OCI-LY1 (cell line): ENCODE measurements around the gene TOP2A.

ENCODE experiments used
- H2AFZ ChIP-seq: fragments of 200-600 bp; sonication (generic), shearing (Covaris generic); 2 replicates; pipeline ENCODE4 v1.6.0; 2014; ENCODE audit warnings: antibody characterized with exemption, mild to moderate bottlenecking, low read length
- H3F3A ChIP-seq: fragments of 200-600 bp; sonication (generic), shearing (Covaris generic); 2 replicates; pipeline ENCODE4 v1.6.0; 2014; ENCODE audit warnings: mild to moderate bottlenecking, antibody characterized with exemption, low read length, moderate library complexity; ENCODE audit not compliant: insufficient read depth
- H3K27ac ChIP-seq: fragments of 200-600 bp; sonication (generic); 2 replicates; pipeline ENCODE4 v1.5.1; 2014; ENCODE audit warnings: low read length, mixed run types, mild to moderate bottlenecking, low read depth; ENCODE audit not compliant: poor library complexity, severe bottlenecking
- H3K27me3 ChIP-seq: fragments of 200-600 bp; sonication (generic); 2 replicates; pipeline ENCODE4 v1.6.0; 2014; ENCODE audit warnings: antibody characterized with exemption, mild to moderate bottlenecking, low read length, moderate library complexity; ENCODE audit not compliant: insufficient read depth
- H3K36me3 ChIP-seq: fragments of 200-600 bp; sonication (generic); 2 replicates; pipeline ENCODE4 v1.6.1; 2014; ENCODE audit warnings: mild to moderate bottlenecking, antibody characterized with exemption, low read length, moderate library complexity, mixed read lengths; ENCODE audit not compliant: insufficient read depth
- H3K4me1 ChIP-seq: fragments of 200-600 bp; sonication (generic); 2 replicates; pipeline ENCODE4 v1.5.1; 2014; ENCODE audit warnings: mild to moderate bottlenecking, low read length, moderate library complexity; ENCODE audit not compliant: insufficient read depth, severe bottlenecking
- H3K4me2 ChIP-seq: fragments of 200-600 bp; sonication (generic), shearing (Covaris generic); 2 replicates; pipeline ENCODE4 v1.6.1; 2014; ENCODE audit warnings: low read length
- H3K4me3 ChIP-seq: fragments of 200-600 bp; sonication (generic); 2 replicates; pipeline ENCODE4 v1.5.1; 2014; ENCODE audit warnings: low read length, low read depth, mild to moderate bottlenecking, mixed read lengths; ENCODE audit not compliant: poor library complexity, severe bottlenecking
- H3K79me2 ChIP-seq: fragments of 200-600 bp; shearing (Covaris generic); 2 replicates; pipeline ENCODE4 v1.6.1; 2016; ENCODE audit warnings: mixed run types, low read length, mixed read lengths; ENCODE audit not compliant: insufficient read depth
- H3K9ac ChIP-seq: fragments of 200-600 bp; sonication (generic), shearing (Covaris generic); 2 replicates; pipeline ENCODE4 v1.6.1; 2014; ENCODE audit warnings: mild to moderate bottlenecking, low read length, mixed read lengths
- H3K9me2 ChIP-seq: fragments of 200-600 bp; sonication (generic), shearing (Covaris generic); 2 replicates; pipeline ENCODE4 v1.6.1; 2014; ENCODE audit warnings: low read depth, mild to moderate bottlenecking, low read length, mixed read lengths
- H3K9me3 ChIP-seq: fragments of 200-600 bp; shearing (Covaris generic); 2 replicates; pipeline ENCODE4 v1.6.1; 2014; ENCODE audit warnings: low read length, mixed read lengths
- H4K20me1 ChIP-seq: fragments of 200-600 bp; sonication (generic), shearing (Covaris generic); 2 replicates; pipeline ENCODE4 v1.6.0; 2016; ENCODE audit warnings: mild to moderate bottlenecking, low read length; ENCODE audit not compliant: insufficient read depth
- CTCF ChIP-seq: fragments of 200-600 bp; sonication (generic), shearing (Covaris generic); IDR thresholded peaks from 2 replicates; pipeline ENCODE4 v1.5.1; 2017; ENCODE audit warnings: mild to moderate bottlenecking, antibody characterized with exemption, low read length, moderate library complexity, mixed read lengths
- EZH2 ChIP-seq: fragments of 200-600 bp; sonication (generic), shearing (Covaris generic); IDR thresholded peaks from 2 replicates; pipeline ENCODE4 v1.8.0; 2017; ENCODE audit warnings: borderline replicate concordance, mixed run types, mild to moderate bottlenecking, antibody characterized with exemption, low read length, moderate library complexity, mixed read lengths

Gene TOP2A

DNA sequence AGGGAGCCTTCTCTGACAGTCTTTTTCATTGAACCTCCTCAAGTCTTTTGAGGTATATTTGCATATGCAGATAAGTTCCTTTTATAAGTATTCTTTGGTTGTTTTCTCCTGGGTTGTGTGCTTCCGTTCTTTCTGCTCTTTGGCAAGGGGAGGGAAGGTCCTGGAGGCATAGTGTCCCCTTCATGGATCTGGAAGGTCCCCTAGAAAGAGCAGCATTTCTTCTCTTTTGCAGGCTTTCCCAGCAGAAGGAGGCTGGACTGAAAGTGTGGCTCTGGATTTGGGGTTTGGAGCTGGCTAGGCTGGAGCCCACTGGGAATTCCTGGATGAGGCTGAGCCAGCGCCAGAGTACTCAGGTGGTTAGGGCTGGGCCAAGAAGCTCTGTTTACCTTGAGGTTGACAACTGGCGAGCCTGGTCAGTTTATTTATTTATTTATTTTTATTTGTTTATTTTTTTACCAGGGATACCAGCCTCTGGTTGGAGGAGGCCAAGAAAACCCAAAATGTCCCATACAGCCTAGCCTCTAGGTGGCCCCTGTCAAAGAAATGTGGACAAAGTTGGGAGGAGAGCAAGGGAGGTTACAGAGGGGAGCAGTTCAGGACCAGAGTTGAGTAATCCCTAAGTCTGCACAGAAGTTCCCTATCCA is 5.4 kb upstream of the TOP2A start:
- Histone ChIP-seq H4K20me1 (no peaks in the 10 kb centered on the region), H3K27ac (no peak overlapping the region), H3K4me2 (no peak overlapping the region), H3K36me3 (no peaks in the 10 kb centered on the region), H3K9me2 (no peaks in the 10 kb centered on the region), H3F3A (no peaks in the 10 kb centered on the region), H3K9ac (no peak overlapping the region), H3K79me2 (no peaks in the 10 kb centered on the region), H3K4me1 (peaks cover 3% of the 10 kb centered on the region), H3K4me3 (no peak overlapping the region), H3K9me3 (no peaks in the 10 kb centered on the region), H3K27me3 (no peaks in the 10 kb centered on the region), H2AFZ (no peak overlapping the region)
- no peak for TF ChIP-seq EZH2
- TF ChIP-seq CTCF = no peak

DNA sequence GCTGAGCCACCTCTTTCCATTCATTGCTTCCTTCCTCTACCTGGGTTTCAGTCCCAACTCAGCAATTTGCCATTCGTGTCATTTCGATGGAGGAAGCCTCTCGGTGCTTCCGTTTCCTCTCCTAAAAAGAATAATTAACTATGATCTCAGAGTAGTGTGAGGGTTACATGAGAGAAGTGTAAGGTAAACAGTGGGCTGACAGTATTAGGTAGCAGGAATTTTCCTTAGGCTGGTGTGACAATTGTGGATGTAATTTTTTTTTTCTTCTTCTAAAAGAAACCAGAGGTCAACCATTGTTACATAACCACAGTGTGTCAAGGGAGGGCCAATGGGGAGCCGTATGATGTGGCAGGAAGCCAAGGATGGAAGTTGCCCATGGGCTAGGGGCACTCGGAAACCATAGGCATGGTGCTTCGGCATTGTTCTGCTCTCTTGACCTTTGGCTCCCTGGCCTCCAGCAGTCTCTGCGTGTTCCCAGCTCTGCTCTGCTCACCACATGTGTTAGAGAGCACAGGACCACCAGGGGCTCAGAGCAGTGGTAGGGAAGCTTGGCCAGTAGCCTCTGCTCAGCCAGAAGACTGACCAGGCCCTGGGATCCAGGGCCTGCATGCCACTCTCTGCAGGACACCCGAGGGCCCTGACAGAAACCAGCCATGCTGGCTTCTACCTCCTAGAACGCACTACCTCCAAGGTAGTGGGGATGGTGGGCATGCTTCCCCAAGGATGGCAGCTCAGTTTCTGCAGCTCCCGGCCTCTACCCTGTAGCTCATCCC is 2.0 kb upstream of the TOP2A start:
- Histone ChIP-seq H3K4me1 (peaks cover 22% of the 10 kb centered on the region), H3K4me3 (no peak overlapping the region), H3K9me3 (no peaks in the 10 kb centered on the region), H3K4me2 (no peak overlapping the region), H2AFZ (no peak overlapping the region), H4K20me1 (no peaks in the 10 kb centered on the region), H3K36me3 (peaks cover 23% of the 10 kb centered on the region; the same call in 1 of the 2 replicates), H3K27ac (no peak overlapping the region), H3K27me3 (no peaks in the 10 kb centered on the region), H3K79me2 (peaks cover 24% of the 10 kb centered on the region), H3K9me2 (no peaks in the 10 kb centered on the region), H3K9ac (no peak overlapping the region), H3F3A (no peaks in the 10 kb centered on the region)
- TF ChIP-seq CTCF (no peak), EZH2 (no peak)

DNA sequence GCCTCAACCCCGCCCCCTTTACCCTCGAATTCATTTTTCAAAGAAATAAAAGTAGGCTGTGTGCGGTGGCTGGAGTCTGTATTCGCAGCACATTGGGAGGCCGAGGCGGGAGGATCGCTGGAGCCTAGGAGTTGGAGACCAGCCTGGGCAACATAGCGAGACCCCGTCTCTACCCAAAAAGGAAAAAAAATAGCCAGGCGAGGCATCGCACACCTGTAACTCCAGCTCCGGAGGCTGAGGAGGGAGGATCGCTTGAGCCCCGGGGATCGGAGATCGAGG is 671 bp upstream of the TOP2A start:
- TF ChIP-seq EZH2 (no peak), CTCF (no peak)
- Histone ChIP-seq H3K4me2 (peak overlapping the region; percentile 54), H3K4me1 (peaks cover 22% of the 10 kb centered on the region), H4K20me1 (no peaks in the 10 kb centered on the region), H2AFZ (peak overlapping the region; percentile 45), H3K27me3 (no peaks in the 10 kb centered on the region), H3K79me2 (peaks cover 24% of the 10 kb centered on the region), H3K9ac (peak overlapping the region; percentile 16; the same call in 1 of the 2 replicates), H3F3A (no peaks in the 10 kb centered on the region), H3K36me3 (peaks cover 36% of the 10 kb centered on the region), H3K27ac (peak overlapping the region; percentile 3), H3K9me2 (no peaks in the 10 kb centered on the region), H3K4me3 (peak overlapping the region; percentile 87), H3K9me3 (no peaks in the 10 kb centered on the region)
